Measurements from ENCODE around the gene LBHD1.
"Not testable (repeated sequence)": the region's sequence is repeated elsewhere in the genome, so short reads cannot be mapped to it uniquely, and the experiment has no call there.

The LBHD1 gene

GRCh38 chr11:62707277-62707861 is 35.3 kb upstream of the LBHD1 start, which contains the start of the genes BSCL2 and GNG3:
TSS of gene BSCL2 (minus strand) at chr11:62707424. CDS start at chr11:62707195, 229 bp downstream.
TSS of gene GNG3 (plus strand) at chr11:62707676. CDS start at chr11:62708296, 620 bp downstream.
- Mint-ChIP-seq H3K27ac (peak within 1 kb of the TSS; percentile 96), H3K9me3 (no peaks in the 10 kb centered on the region), H3K36me3 (peaks cover 31% of the 10 kb centered on the region), H3K4me3 (peak within 1 kb of the TSS; percentile 87), H3K4me1 (peaks cover 61% of the 10 kb centered on the region), H3K27me3 (no peaks in the 10 kb centered on the region)
- DNase-seq: no peak
- CTCF ChIA-PET: interaction anchor here (2.1 to 4.1 kb wide), 2 partner anchors 13 to 27 kb away, joined by 10 to 20 read pairs; no protein-coding TSS in a partner anchor

GRCh38 chr11:62706850-62707247 is 34.8 kb upstream of the LBHD1 start:
- H3K4me1 Mint-ChIP-seq: peaks cover 57% of the 10 kb centered on the region
- peak overlapping the region; percentile 87 for H3K4me3 Mint-ChIP-seq
- no peak for DNase-seq
- H3K9me3 Mint-ChIP-seq: no peaks in the 10 kb centered on the region
- peaks cover 30% of the 10 kb centered on the region for H3K36me3 Mint-ChIP-seq
- H3K27me3 Mint-ChIP-seq: no peaks in the 10 kb centered on the region
- CTCF ChIA-PET: interaction anchor here (0.9 to 4.1 kb wide), 3 partner anchors 13 to 26 kb away, joined by 3 to 20 read pairs (median 10); partner anchors contain the start of gene LRRN4CL
- peak overlapping the region; percentile 66 for H3K27ac Mint-ChIP-seq

GRCh38 chr11:62705880-62706849 is 34.1 kb upstream of the LBHD1 start:
- peaks cover 28% of the 10 kb centered on the region for H3K36me3 Mint-ChIP-seq
- H3K27me3 Mint-ChIP-seq: no peaks in the 10 kb centered on the region
- no peaks in the 10 kb centered on the region for H3K9me3 Mint-ChIP-seq
- peaks cover 57% of the 10 kb centered on the region for H3K4me1 Mint-ChIP-seq
- peak overlapping the region; percentile 66 for H3K27ac Mint-ChIP-seq
- CTCF ChIA-PET: interaction anchor here (0.8 to 4.1 kb wide), 8 partner anchors 12 to 114 kb away, joined by 3 to 20 read pairs (median 4); partner anchors contain the start of genes HNRNPUL2 and LRRN4CL
- peak; percentile 96 for DNase-seq
- peak overlapping the region; percentile 87 for H3K4me3 Mint-ChIP-seq

GRCh38 chr11:62705413-62705812 is 33.3 kb upstream of the LBHD1 start:
- Mint-ChIP-seq H3K36me3 (peaks cover 26% of the 10 kb centered on the region), H3K4me3 (peak overlapping the region; percentile 87)
- CTCF ChIA-PET: interaction anchor here (0.8 to 4.1 kb wide), 6 partner anchors 11 to 113 kb away, joined by 3 to 20 read pairs (median 4); partner anchors contain the start of gene HNRNPUL2

GRCh38 chr11:62703921-62704320 is 31.9 kb upstream of the LBHD1 start:
- peaks cover 21% of the 10 kb centered on the region for H3K36me3 Mint-ChIP-seq
- not testable (repeated sequence) for H3K27me3 Mint-ChIP-seq, DNase-seq, H3K9me3 Mint-ChIP-seq, H3K4me3 Mint-ChIP-seq, H3K27ac Mint-ChIP-seq
- CTCF ChIA-PET: interaction anchor here (1.6 kb wide), 1 partner anchor 9 kb away, joined by 15 read pairs; no protein-coding TSS in a partner anchor
- H3K4me1 Mint-ChIP-seq: peaks cover 38% of the 10 kb centered on the region

More at GRCh38 chr11:62705413-62705812, 33.3 kb upstream of the LBHD1 start:
- Mint-ChIP-seq H3K27me3 (no peaks in the 10 kb centered on the region), H3K9me3 (no peaks in the 10 kb centered on the region), H3K4me1 (peaks cover 51% of the 10 kb centered on the region), H3K27ac (peak overlapping the region; percentile 29)
- DNase-seq: no peak

GRCh38 chr11:62702246-62702645 is 30.2 kb upstream of the LBHD1 start:
- no peak for DNase-seq
- Mint-ChIP-seq H3K36me3 (peaks cover 21% of the 10 kb centered on the region), H3K4me3 (no peak overlapping the region)

GRCh38 chr11:62694455-62695167 is 22.5 kb upstream of the LBHD1 start:
- no peaks in the 10 kb centered on the region for H3K9me3 Mint-ChIP-seq
- peaks cover 23% of the 10 kb centered on the region for H3K36me3 Mint-ChIP-seq
- H3K4me3 Mint-ChIP-seq: no peak overlapping the region
- no peaks in the 10 kb centered on the region for H3K27me3 Mint-ChIP-seq
- H3K27ac Mint-ChIP-seq: peak overlapping the region; percentile 33
- H3K4me1 Mint-ChIP-seq: peaks cover 6% of the 10 kb centered on the region
- DNase-seq: peak; percentile 86
- CTCF ChIA-PET: interaction anchor here (0.6 to 4.4 kb wide), 29 partner anchors 9 to 876 kb away, joined by 3 to 40 read pairs (median 4); partner anchors contain the start of genes B3GAT3, BSCL2, C11orf98 and CSKMT

More at GRCh38 chr11:62702246-62702645, 30.2 kb upstream of the LBHD1 start:
- H3K27ac Mint-ChIP-seq: no peak overlapping the region
- no peaks in the 10 kb centered on the region for H3K9me3 Mint-ChIP-seq
- CTCF ChIA-PET: no interaction called here
- no peaks in the 10 kb centered on the region for H3K27me3 Mint-ChIP-seq
- H3K4me1 Mint-ChIP-seq: peaks cover 21% of the 10 kb centered on the region

GRCh38 chr11:62693624-62694023 is 21.6 kb upstream of the LBHD1 start:
- H3K36me3 Mint-ChIP-seq: peaks cover 25% of the 10 kb centered on the region
- H3K9me3 Mint-ChIP-seq: not testable (repeated sequence)

GRCh38 chr11:62689421-62690183 is 17.5 kb upstream of the LBHD1 start, which contains the start of gene LRRN4CL:
TSS of gene LRRN4CL (minus strand) at chr11:62689530. CDS start at chr11:62688508, 1,022 bp downstream.
- CTCF ChIA-PET: interaction anchor here (1.0 to 2.1 kb wide), 5 partner anchors 9 to 129 kb away, joined by 3 to 11 read pairs (median 4); partner anchors contain the start of gene MTA2
- Mint-ChIP-seq H3K27ac (no peak within 1 kb of the TSS), H3K36me3 (peaks cover 23% of the 10 kb centered on the region), H3K27me3 (peaks cover 29% of the 10 kb centered on the region), H3K4me3 (no peak within 1 kb of the TSS), H3K4me1 (peaks cover under 1% of the 10 kb centered on the region), H3K9me3 (no peaks in the 10 kb centered on the region)
- DNase-seq: no peak

More at GRCh38 chr11:62693624-62694023, 21.6 kb upstream of the LBHD1 start:
- H3K27ac Mint-ChIP-seq, H3K27me3 Mint-ChIP-seq, H3K4me3 Mint-ChIP-seq, DNase-seq, H3K4me1 Mint-ChIP-seq: not testable (repeated sequence)
- CTCF ChIA-PET: interaction anchor here (0.6 to 4.4 kb wide), 20 partner anchors 10 to 293 kb away, joined by 3 to 40 read pairs (median 5); partner anchors contain the start of genes BSCL2, GNG3, LBHD1 and MTA2

- H3K4me3 Mint-ChIP-seq: no peak overlapping the region
- no peak for DNase-seq
- no peaks in the 10 kb centered on the region for H3K4me1 Mint-ChIP-seq
- H3K36me3 Mint-ChIP-seq: peaks cover 20% of the 10 kb centered on the region
- H3K27ac Mint-ChIP-seq: no peak overlapping the region
- H3K9me3 Mint-ChIP-seq: no peaks in the 10 kb centered on the region
- peaks cover 29% of the 10 kb centered on the region for H3K27me3 Mint-ChIP-seq
- CTCF ChIA-PET: interaction anchor here (0.6 to 2.1 kb wide), 5 partner anchors 8 to 199 kb away, joined by 3 to 11 read pairs (median 4); partner anchors contain the start of gene MTA2
These were observed 16.4 kb upstream of the LBHD1 start for GRCh38 chr11:62688491-62688890.

GRCh38 chr11:62687508-62688396 is 15.7 kb upstream of the LBHD1 start:
- Mint-ChIP-seq H3K36me3 (peaks cover 18% of the 10 kb centered on the region), H3K27ac (no peak overlapping the region), H3K4me3 (no peak overlapping the region), H3K4me1 (no peaks in the 10 kb centered on the region), H3K27me3 (peaks cover 29% of the 10 kb centered on the region), H3K9me3 (no peaks in the 10 kb centered on the region)
- CTCF ChIA-PET: interaction anchor here (0.6 to 0.8 kb wide), 2 partner anchors 95 to 198 kb away, joined by 3 to 5 read pairs; no protein-coding TSS in a partner anchor
- DNase-seq: no peak

- no peak for DNase-seq
- H3K27ac Mint-ChIP-seq: no peak overlapping the region
- H3K4me1 Mint-ChIP-seq: peaks cover 25% of the 10 kb centered on the region
- H3K4me3 Mint-ChIP-seq: no peak overlapping the region
- peaks cover 8% of the 10 kb centered on the region for H3K36me3 Mint-ChIP-seq
- peaks cover 11% of the 10 kb centered on the region for H3K27me3 Mint-ChIP-seq
- CTCF ChIA-PET: interaction anchor here (2.9 kb wide), 1 partner anchor 11 kb away, joined by 11 read pairs; no protein-coding TSS in a partner anchor
- no peaks in the 10 kb centered on the region for H3K9me3 Mint-ChIP-seq
These were observed 10.5 kb upstream of the LBHD1 start for GRCh38 chr11:62682518-62682917.

Data from activated naive CD4-positive, alpha-beta T cell treated with anti-CD3 and anti-CD28 coated beads, Interleukin-2, amount 10 ng/mL, durations not matched to agents 7 days and 5 days (primary cell).